IMR-90 (cell line): Measurements from ENCODE around the gene AHCYL2.

Experiments used
- POLR2A ChIP-seq: IDR thresholded peaks from 2 replicates; pipeline ENCODE4 v1.6.1; 2012; ENCODE audit warnings: mild to moderate bottlenecking, low read depth, low read length
- TF ChIP-seq, protein P1 (sequence below): fragments of 150-350 bp; IDR thresholded peaks from 2 replicates; pipeline ENCODE4 v1.6.1; 2017; ENCODE audit warnings: mild to moderate bottlenecking, antibody characterized with exemption, low read length, low read depth
- TF ChIP-seq, protein P2 (sequence below): conservative IDR thresholded peaks from 2 replicates; pipeline ENCODE4 v1.5.1; 2012; ENCODE audit warnings: mild to moderate bottlenecking, low read depth, low read length, improper control_type of control experiment

DNA sequence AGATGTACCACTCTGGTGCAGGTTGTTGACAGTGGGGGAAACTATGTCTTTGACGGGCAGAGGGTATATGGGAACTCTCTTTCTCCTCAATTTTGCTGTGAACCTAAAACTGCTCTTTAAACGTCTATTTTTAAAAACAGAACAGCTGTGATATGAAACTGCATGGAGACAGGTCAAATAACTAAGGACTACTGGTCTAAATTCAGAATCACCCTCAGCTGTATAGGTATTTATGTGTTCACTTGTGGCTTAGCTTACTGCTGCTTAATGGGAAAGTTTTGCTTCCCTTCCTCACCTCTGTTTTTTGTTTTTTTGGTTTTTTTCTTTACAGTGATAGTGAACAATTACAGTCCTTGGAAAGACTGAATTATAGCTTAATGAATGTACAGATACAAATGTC is 122.5 kb downstream of the AHCYL2 start:
- TF ChIP-seq POLR2A: no peak
- TF ChIP-seq, protein P1, sequence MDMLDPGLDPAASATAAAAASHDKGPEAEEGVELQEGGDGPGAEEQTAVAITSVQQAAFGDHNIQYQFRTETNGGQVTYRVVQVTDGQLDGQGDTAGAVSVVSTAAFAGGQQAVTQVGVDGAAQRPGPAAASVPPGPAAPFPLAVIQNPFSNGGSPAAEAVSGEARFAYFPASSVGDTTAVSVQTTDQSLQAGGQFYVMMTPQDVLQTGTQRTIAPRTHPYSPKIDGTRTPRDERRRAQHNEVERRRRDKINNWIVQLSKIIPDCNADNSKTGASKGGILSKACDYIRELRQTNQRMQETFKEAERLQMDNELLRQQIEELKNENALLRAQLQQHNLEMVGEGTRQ: no peak
- TF ChIP-seq, protein P2, sequence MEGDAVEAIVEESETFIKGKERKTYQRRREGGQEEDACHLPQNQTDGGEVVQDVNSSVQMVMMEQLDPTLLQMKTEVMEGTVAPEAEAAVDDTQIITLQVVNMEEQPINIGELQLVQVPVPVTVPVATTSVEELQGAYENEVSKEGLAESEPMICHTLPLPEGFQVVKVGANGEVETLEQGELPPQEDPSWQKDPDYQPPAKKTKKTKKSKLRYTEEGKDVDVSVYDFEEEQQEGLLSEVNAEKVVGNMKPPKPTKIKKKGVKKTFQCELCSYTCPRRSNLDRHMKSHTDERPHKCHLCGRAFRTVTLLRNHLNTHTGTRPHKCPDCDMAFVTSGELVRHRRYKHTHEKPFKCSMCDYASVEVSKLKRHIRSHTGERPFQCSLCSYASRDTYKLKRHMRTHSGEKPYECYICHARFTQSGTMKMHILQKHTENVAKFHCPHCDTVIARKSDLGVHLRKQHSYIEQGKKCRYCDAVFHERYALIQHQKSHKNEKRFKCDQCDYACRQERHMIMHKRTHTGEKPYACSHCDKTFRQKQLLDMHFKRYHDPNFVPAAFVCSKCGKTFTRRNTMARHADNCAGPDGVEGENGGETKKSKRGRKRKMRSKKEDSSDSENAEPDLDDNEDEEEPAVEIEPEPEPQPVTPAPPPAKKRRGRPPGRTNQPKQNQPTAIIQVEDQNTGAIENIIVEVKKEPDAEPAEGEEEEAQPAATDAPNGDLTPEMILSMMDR: no peak
